ENCODE measurements around the gene ST3GAL4. TPM values are rescaled to one million over a fixed set of nuclear protein-coding genes. Genes with fewer than 3 reads are reported as not detected.
A peak's percentile ranks its signal among the peaks of the same experiment; 100 is the strongest.
"Not testable (repeated sequence)": the region's sequence is repeated elsewhere in the genome, so short reads cannot be mapped to it uniquely, and the experiment has no call there.

ST3GAL4 gene
- total RNA-seq, 1 experiment from 2014 or later = 198 TPM

DNA sequence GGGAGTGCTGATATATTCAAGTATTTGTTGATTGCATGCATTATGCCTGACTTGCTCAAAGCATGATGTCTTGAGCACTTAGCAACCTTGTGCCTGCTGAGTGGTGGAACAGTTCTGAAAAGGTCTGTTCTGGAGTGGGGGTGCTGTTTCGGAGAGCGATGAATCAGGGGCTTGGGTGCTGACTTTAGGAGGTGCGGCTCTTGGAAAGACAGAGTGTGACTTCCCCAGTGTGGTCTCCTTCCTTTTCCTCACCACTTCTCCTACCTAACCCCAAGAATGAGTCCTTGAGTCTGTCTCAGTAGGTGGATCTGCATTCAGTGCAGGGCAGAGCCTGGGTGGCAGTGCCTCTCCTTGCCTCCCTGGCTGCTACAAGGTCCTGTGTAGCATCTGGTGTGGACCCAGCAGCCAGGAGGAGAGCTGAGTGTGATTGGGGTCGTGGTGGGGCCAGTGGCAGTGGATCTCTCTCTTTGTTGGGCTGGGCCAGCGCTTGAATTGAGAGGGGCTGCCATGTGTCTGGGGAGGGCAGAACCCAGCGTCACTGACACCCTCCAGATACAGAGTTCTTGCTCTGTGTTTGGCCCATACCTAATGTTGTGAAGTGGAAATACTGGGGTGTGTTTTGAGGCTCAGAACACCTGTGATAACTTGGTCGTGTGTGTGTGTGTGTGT lies 35.9 kb downstream of the ST3GAL4 start:
- no peak for DNase-seq (ENCODE audit: low read depth, low spot score)
- in situ Hi-C loops (cut with HindIII; ENCODE audit: low pct_unique_long_range_greater_than_20kb, low sequenced_read_pairs) = no loop called here

DNA sequence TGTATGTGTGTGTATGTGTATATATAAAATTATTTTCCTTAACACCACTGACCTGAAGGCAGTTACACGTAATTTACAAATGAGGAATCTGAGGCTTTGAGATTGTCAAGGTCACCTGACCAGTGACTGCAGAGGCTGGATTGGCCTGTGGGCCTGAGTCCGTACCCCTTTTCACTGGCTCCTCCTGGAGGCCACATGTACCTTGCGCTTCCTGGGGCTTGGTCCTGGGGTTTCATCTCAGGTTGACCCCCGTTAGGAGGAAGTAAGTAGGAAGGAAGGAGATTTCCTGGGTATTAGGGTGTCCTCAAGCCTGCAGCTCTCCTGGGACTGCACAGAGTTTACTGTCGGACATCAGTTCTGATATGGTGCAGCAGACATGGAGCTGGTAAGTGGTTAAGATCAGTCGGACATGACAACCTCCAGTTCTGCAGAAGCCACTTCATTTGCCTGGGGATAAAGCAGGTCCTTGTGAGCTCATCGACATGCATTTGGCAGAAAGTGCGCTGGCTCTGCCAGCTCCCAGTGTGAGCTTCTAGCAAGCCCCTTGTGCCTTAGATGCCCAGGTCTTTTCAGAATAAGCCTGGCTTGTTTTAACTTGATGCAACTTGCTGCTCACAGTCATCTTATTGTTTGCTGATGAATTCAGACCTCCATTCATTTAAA lies 36.6 kb downstream of the ST3GAL4 start:
- DNase-seq (ENCODE audit: low read depth, low spot score) = peak; percentile 74
- in situ Hi-C loops (cut with HindIII; ENCODE audit: low pct_unique_long_range_greater_than_20kb, low sequenced_read_pairs) = no loop called here

DNA sequence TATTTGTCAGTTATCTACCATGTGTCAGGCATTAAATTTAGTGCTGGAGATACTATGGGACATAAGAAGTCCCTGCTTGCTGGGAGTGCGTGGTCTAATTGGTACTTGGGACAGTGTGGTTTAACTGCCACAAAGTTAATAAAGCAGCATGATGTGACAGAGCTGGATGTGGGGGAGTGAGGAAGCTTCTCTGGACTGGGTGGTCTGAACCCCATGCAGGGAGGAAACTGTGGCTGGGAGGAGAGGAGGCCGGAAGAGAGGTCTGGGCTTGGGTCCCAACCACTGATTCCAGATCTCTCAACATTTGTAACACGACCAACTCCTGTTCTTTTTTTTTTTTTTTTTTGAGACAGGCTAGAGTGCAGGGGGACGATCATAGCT lies 37.1 kb downstream of the ST3GAL4 start:
- in situ Hi-C loops (cut with HindIII; ENCODE audit: low pct_unique_long_range_greater_than_20kb, low sequenced_read_pairs) = no loop called here
- no peak for DNase-seq (ENCODE audit: low read depth, low spot score)

DNA sequence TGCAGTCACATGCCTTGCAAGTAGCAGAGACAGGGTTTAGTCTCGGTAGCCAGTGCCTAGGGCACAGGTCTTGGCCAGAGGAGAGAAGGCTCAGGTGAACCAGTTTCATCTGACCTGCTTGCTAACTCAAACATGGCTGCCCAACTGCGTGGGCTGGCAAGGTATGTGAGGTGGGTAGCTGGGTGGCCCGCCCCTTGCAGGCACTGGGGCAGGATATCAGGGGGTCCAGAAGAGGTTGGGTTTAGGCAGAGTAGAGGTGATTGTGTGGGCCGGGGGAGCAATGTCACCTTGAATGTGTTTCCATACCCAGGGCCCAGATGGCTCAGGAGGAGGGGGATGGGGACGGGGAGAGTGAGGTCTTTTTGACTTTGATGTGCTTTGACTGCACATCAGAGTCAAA lies 37.7 kb downstream of the ST3GAL4 start:
- no peak for DNase-seq (ENCODE audit: low read depth, low spot score)
- in situ Hi-C loops (cut with HindIII; ENCODE audit: low pct_unique_long_range_greater_than_20kb, low sequenced_read_pairs) = no loop called here

DNA sequence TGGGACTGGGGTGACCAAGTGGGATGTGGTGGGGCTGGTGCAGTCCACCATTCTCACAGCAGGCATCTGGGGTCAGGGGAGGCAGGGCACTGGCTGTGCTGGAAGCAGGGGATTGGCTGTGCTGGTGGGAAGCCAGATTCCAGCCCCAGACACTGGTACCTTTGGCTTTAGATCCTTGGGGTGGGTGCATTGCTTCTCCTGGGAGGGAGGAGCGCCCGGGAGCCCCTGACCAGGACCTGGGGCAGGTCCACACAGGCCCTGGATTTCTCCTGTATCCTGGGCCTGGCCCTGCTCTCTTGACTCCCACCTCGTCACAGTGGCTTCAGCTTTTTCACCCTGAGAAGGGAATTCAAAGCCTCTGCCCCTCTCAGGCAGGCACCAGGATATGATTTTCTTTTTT lies 38.5 kb downstream of the ST3GAL4 start:
- in situ Hi-C loops (cut with HindIII; ENCODE audit: low pct_unique_long_range_greater_than_20kb, low sequenced_read_pairs) = no loop called here

DNA sequence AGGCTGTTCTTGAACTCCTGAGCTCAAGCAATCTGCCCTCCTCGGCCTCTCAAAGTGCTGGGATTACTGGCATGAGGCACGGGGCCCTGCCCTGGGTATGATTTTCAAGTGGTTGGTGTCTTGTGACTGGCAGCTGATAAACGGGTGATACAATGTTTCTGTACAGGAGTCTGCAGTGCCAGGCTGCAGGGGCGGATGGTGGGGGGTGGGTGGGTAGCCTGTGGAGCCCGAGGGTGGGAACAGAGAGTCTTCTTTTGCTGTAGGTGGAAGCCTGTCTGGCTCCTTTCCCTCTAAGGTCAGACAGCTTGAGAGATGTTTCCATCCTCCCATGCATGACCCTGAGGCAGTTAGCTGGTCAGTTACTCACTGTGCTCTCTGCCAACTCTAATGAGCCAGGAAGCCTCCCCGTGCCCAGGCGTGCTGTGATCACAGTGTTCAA lies 39.2 kb downstream of the ST3GAL4 start:
- in situ Hi-C loops (cut with HindIII; ENCODE audit: low pct_unique_long_range_greater_than_20kb, low sequenced_read_pairs) = not testable (repeated sequence)
- DNase-seq (ENCODE audit: low read depth, low spot score) = peak; percentile 92

More for the DNA sequence above, 38.5 kb downstream of the ST3GAL4 start:
- DNase-seq (ENCODE audit: low read depth, low spot score) = peak; percentile 16

DNA sequence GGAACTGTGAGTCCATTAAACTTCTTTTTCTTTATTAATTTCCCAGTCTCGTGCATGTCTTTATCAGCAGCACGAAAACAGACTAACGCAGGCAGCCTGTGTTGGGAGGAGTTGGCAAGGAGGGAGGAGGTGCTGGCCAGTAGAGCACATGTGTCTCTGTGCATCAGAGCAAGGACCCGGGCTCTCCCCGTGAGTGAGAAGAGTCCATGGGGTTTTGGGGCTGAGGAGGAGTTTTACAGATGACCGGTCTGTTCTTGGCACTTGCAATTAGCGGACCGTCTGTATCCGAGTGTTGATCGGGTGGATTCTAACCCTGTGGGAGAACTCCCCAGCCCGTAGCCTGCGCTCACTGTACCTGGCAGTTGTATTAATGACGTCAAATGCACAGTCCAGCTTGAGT lies 40.3 kb downstream of the ST3GAL4 start:
- DNase-seq (ENCODE audit: low read depth, low spot score); in situ Hi-C loops (cut with HindIII; ENCODE audit: low pct_unique_long_range_greater_than_20kb, low sequenced_read_pairs): not testable (repeated sequence)

DNA sequence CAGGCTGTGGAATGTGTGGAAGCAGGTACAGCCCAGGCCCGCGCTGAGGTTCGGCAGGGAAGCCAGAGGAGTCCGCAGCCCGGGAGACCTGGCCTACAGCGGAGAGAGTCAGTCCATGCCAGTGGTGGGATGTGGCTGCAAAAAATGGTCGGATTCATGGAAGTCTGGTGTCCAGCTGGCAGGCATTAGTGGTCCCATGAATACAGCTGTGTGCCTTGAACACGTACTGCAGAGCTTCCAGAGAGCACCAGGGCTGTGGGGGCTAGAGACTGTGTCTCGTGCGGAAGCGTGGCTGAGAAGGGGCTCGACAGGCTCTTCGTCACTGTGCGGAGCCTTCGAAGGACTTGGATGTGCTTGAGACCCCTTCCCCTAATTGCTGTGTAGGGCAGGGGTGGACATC lies 40.8 kb downstream of the ST3GAL4 start:
- in situ Hi-C loops (cut with HindIII; ENCODE audit: low pct_unique_long_range_greater_than_20kb, low sequenced_read_pairs); DNase-seq (ENCODE audit: low read depth, low spot score): not testable (repeated sequence)

DNA sequence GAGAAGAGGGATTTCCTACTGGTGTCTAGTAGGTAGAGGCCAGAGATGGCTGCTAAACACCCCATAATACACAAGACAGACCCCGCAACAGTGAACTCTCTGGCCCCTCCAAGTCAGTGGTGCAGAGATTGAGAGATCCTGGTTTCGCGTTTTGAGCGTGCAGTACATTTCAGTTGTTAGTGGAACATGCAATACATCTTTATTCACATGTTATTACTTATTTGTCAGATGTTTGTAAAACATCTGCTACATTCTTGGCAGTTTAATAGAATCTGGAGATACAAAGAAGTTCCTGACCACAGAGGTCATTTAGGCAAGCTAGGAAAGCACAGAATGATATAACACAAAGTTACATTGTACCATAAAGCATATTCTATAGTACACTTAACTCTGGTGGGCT lies 41.5 kb downstream of the ST3GAL4 start:
- no peak for DNase-seq (ENCODE audit: low read depth, low spot score)
- in situ Hi-C loops (cut with HindIII; ENCODE audit: low pct_unique_long_range_greater_than_20kb, low sequenced_read_pairs) = no loop called here

DNA sequence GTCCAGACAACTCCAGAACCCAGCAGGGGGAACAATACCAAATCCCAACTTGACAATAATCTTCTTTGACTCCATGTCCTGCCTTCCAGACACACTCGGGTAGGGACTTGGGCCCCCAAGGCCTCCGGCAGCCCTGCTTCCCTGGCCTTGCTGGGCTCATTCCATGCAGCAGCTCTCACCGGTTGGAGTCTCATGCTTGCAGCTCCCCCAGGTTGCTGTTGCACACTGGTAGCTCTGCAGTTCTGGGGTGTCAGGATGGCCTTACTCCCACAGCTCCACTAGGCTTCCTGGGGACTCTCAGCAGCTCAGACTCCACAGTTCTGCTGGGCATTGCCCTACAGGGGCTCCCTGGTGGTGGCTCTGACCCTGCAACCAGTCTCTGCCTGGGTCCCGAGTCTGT lies 42.8 kb downstream of the ST3GAL4 start:
- no peak for DNase-seq (ENCODE audit: low read depth, low spot score)
- in situ Hi-C loops (cut with HindIII; ENCODE audit: low pct_unique_long_range_greater_than_20kb, low sequenced_read_pairs) = no loop called here

DNA sequence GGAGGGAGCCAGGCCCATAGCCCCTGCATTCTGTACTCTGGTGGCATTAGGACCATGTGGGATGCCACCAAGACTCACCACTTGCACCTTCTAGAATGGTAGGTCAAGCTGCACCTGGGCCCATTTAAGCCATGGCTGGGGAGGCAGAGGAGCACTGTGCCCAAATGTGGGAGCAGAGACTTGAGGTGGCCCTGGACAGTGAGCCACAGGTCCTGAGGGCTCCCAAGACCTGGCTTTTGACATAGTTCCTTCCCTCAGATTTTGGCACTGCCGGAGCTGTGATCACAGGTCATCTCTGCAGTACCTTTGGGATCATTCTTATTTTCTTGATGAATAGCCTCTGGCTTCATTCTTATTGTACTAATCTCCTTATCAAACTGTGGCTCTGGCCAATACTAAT lies 43.2 kb downstream of the ST3GAL4 start:
- DNase-seq (ENCODE audit: low read depth, low spot score) = no peak
- in situ Hi-C loops (cut with HindIII; ENCODE audit: low pct_unique_long_range_greater_than_20kb, low sequenced_read_pairs) = no loop called here

DNA sequence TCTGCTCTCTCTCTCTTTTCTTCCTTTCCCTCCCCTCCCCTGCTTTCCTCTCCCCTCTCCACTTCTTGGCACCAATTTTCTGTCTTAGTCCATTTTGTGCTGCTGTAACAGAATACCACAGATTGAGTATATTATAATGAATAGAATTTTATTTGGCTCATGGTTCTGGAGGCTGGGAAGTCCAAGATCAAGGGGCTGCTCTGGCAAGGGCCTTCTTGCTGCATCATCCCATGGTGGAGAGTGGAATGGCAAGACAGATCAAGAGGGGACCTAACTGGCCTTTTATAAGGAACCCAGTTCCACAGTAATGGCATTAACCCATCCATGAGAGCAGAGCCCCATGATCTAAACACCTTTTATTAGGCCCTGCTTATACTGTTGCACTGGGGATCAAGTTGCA lies 44.5 kb downstream of the ST3GAL4 start:
- no peak for DNase-seq (ENCODE audit: low read depth, low spot score)
- in situ Hi-C loops (cut with HindIII; ENCODE audit: low pct_unique_long_range_greater_than_20kb, low sequenced_read_pairs) = no loop called here

DNA sequence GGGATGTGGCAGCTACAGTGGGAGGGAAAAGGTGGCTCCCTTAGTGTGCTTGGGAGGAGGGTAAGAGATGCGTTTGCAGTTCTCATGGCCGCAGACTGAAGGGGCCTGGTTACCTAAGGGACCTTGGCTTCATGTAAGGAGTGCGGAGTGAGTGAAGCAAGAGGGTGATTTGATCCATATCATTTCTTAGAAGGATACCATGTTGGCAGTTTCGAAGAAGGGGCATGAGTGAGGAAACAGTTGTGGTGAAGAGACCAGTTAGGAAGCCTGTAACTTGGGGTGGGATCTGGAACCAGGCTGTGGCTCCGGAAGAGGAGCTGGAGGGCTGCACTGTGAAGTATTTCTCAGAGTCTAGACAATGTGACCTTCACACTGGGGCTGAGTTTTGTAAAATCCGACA lies 45.0 kb downstream of the ST3GAL4 start:
- DNase-seq (ENCODE audit: low read depth, low spot score) = no peak
- in situ Hi-C loops (cut with HindIII; ENCODE audit: low pct_unique_long_range_greater_than_20kb, low sequenced_read_pairs) = no loop called here

DNA sequence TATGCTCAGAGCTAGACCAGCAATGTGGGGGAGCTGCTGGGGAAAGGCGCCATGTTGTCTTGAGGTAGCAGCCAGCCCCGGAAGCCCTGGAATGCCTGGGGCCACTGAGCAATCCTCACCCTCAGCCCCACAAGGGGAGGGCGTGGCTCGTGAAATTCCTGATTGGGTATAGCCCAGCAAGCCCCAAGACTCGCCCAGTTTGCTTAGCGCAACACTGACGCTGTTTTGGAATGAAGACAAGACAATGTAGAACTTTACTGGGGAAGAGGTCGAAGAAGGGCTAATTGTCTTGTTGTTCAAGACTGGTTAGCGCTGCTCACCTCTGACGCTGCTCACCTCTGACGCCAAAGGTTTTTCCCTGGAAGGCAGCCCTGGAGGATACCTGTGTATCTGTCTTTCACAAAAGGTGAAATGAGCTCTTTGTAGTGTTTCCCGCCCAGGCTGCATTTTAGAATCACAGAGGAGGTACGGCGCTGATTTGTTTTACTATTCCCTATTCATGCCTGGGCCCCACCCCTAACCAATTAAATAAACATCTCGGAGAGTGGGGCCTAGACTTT lies 47.6 kb downstream of the ST3GAL4 start:
- in situ Hi-C loops (cut with HindIII; ENCODE audit: low pct_unique_long_range_greater_than_20kb, low sequenced_read_pairs) = no loop called here
- DNase-seq (ENCODE audit: low read depth, low spot score) = peak; percentile 46

DNA sequence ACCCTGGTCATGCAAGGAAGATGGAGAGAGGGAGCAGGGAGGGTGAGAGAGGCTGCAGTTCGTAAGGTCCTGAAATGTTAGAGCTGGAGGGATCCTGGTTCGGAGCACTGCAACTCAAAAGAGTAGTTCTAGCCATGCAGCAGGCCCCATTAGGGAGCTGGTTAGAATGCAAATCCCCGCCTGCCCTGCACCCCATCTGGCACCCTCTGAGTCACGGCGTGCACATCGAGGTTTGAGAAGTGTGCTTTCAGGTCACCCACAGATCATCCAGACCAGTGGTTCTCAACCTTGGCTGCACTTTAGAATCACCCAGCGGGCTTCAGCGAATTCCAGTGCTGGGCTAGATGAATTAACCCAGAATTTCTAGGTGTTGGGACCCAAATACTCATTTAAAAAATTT lies 48.2 kb downstream of the ST3GAL4 start:
- no peak for DNase-seq (ENCODE audit: low read depth, low spot score)
- in situ Hi-C loops (cut with HindIII; ENCODE audit: low pct_unique_long_range_greater_than_20kb, low sequenced_read_pairs) = no loop called here

DNA sequence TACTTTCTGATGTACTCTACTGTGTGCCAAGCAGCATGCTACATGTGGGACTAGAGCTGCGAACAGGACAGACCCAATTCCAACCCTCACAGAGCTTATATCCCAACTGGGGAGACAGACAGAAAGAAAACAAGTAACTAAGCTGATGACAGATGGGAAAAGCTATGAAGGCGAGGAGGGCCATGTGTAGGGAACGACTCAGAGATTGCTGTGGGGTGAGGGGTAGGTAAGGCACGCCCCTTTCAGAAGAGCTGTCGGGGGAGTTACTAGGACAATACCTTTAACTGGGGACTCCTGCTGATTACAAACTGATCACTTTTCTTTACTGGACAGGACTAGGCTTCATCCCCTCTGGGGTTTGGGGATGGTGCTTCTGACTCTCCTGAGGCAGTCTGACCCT lies 48.9 kb downstream of the ST3GAL4 start:
- in situ Hi-C loops (cut with HindIII; ENCODE audit: low pct_unique_long_range_greater_than_20kb, low sequenced_read_pairs) = no loop called here
- DNase-seq (ENCODE audit: low read depth, low spot score) = no peak

DNA sequence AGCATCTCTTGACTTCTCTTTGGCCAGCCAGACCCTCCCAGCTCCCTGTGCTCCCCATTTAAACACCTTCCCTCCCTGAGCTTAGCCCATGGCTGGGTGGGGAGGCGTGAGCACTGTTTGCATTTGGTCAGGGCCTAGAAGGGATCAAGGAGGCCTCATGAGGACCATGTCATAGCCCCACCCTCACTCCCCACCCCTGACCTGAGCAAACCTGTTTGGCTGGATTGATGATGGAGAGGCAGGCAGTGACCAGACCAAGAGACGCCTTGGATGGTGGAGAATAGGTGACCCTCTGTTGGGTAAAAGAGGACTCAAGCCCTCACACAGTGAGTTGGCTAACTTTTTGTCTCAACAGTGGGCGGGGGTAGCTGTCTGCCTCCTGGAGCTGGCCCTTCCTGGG lies 49.9 kb downstream of the ST3GAL4 start:
- in situ Hi-C loops (cut with HindIII; ENCODE audit: low pct_unique_long_range_greater_than_20kb, low sequenced_read_pairs) = no loop called here
- no peak for DNase-seq (ENCODE audit: low read depth, low spot score)

DNA sequence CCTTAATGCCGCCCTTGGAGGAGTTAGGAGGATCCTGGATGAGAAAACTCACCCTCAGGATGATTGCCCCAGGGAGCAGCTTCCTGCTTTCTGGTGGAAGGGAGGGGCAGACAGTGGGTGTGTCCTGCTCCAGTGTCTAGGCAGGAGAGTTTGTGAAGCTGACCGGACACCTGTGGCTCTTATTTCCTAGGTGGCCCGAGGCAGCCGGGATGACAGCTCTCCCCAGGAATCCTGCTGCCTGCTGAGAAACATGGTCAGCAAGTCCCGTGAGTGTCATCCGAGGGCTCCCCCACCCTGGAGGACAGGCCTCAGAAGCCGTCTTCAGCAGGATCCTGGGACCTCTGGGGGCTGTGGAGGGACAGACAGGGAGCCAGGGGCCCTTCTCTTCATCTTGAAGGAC lies 50.4 kb downstream of the ST3GAL4 start:
- no peak for DNase-seq (ENCODE audit: low read depth, low spot score)
- in situ Hi-C loops (cut with HindIII; ENCODE audit: low pct_unique_long_range_greater_than_20kb, low sequenced_read_pairs) = no loop called here

DNA sequence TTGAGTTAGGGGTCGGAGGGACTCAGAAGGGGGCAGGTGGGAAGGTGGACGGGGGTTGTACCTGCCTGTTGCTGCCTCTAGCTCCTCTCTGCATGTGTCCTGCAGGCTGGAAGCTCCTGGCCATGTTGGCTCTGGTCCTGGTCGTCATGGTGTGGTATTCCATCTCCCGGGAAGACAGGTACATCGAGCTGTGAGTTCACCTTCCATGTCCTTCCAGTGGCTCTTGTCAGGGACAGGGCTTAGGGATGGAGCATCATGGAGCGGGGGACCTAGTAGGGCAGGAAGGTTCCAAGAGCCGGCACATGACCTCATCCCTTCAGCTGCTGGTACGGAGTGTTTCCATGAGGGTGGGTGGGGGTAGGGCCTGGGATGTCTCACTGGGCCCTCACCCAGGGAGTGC lies 50.9 kb downstream of the ST3GAL4 start:
- DNase-seq (ENCODE audit: low read depth, low spot score) = no peak
- in situ Hi-C loops (cut with HindIII; ENCODE audit: low pct_unique_long_range_greater_than_20kb, low sequenced_read_pairs) = no loop called here

Measured in SK-MEL-5 (cell line).